ENCODE measurements around the gene CDPF1.

DNA sequence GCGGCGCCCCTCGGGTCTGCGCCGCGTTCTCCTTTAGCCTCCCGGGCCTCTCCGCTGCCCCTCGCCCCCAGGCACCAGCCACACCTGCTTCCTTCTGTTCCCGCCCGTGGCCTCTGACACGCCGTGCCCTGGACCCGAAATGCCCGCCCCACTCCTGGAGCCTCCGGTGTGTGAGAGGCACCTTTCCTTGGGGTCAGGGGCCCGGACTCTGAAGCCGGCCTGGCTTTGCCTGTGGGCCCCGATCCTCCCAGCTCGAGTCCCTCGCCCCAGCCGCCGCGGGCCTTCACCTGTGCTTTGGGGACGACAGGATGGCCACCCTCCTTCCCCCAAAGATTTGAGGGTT is 661 bp upstream of the CDPF1 start:
- no peak for TF ChIP-seq EZH2phosphoT487 (IDR thresholded peaks at IDR 0.05; ENCODE audit: borderline replicate concordance, low read length)
- TF ChIP-seq, protein P1, sequence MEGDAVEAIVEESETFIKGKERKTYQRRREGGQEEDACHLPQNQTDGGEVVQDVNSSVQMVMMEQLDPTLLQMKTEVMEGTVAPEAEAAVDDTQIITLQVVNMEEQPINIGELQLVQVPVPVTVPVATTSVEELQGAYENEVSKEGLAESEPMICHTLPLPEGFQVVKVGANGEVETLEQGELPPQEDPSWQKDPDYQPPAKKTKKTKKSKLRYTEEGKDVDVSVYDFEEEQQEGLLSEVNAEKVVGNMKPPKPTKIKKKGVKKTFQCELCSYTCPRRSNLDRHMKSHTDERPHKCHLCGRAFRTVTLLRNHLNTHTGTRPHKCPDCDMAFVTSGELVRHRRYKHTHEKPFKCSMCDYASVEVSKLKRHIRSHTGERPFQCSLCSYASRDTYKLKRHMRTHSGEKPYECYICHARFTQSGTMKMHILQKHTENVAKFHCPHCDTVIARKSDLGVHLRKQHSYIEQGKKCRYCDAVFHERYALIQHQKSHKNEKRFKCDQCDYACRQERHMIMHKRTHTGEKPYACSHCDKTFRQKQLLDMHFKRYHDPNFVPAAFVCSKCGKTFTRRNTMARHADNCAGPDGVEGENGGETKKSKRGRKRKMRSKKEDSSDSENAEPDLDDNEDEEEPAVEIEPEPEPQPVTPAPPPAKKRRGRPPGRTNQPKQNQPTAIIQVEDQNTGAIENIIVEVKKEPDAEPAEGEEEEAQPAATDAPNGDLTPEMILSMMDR (conservative IDR thresholded peaks at IDR 0.05; ENCODE audit: low read depth, low read length): no peak
